ENCODE data around the gene CACNA1D. TPM values are rescaled to one million over a fixed set of nuclear protein-coding genes. Genes with fewer than 3 reads are reported as not detected.

The CACNA1D gene
- total RNA-seq, 1 donor from 2014 or later, result 1.1 TPM

GRCh38 chr3:53772562-53772961 is 278.2 kb downstream of the CACNA1D start:
- intact Hi-C loops (cut with micrococcal nuclease), result no loop called here
- Histone ChIP-seq H3K9me3 (replicated peaks) (no peaks in the 10 kb centered on the region), H3K36me3 (no peaks in the 10 kb centered on the region), H3K4me3 (no peak overlapping the region), H3K4me1 (peaks cover 10% of the 10 kb centered on the region), H3K27ac (replicated peaks) (no peak overlapping the region), H3K27me3 (ENCODE audit: low read depth) (peaks cover 30% of the 10 kb centered on the region)
- no peak for DNase-seq
- TF ChIP-seq CTCF (IDR thresholded peaks at IDR 0.05; ENCODE audit: borderline replicate concordance), result no peak

GRCh38 chr3:53773021-53773436 is 278.6 kb downstream of the CACNA1D start:
- Histone ChIP-seq H3K27me3 (ENCODE audit: low read depth) (peaks cover 27% of the 10 kb centered on the region), H3K9me3 (replicated peaks) (no peaks in the 10 kb centered on the region), H3K4me1 (peaks cover 10% of the 10 kb centered on the region), H3K27ac (replicated peaks) (no peak overlapping the region), H3K4me3 (no peak overlapping the region), H3K36me3 (no peaks in the 10 kb centered on the region)
- TF ChIP-seq CTCF (IDR thresholded peaks at IDR 0.05; ENCODE audit: borderline replicate concordance), result no peak
- intact Hi-C loops (cut with micrococcal nuclease), result no loop called here
- DNase-seq, result no peak

GRCh38 chr3:53773611-53774368 is 279.4 kb downstream of the CACNA1D start:
- Histone ChIP-seq H3K4me1 (peaks cover 10% of the 10 kb centered on the region), H3K27ac (replicated peaks) (no peak overlapping the region), H3K9me3 (replicated peaks) (no peaks in the 10 kb centered on the region), H3K4me3 (no peak overlapping the region), H3K36me3 (no peaks in the 10 kb centered on the region), H3K27me3 (ENCODE audit: low read depth) (peaks cover 20% of the 10 kb centered on the region)
- DNase-seq, result no peak
- no peak for TF ChIP-seq CTCF (IDR thresholded peaks at IDR 0.05; ENCODE audit: borderline replicate concordance)
- intact Hi-C loops (cut with micrococcal nuclease), result no loop called here

GRCh38 chr3:53774414-53774813 is 280.0 kb downstream of the CACNA1D start:
- DNase-seq, result no peak
- TF ChIP-seq CTCF (IDR thresholded peaks at IDR 0.05; ENCODE audit: borderline replicate concordance), result no peak
- H3K9me3 ChIP-seq (replicated peaks), result no peaks in the 10 kb centered on the region
- peaks cover 10% of the 10 kb centered on the region for H3K4me1 ChIP-seq
- peaks cover 14% of the 10 kb centered on the region for H3K27me3 ChIP-seq (ENCODE audit: low read depth)
- intact Hi-C loops (cut with micrococcal nuclease), result no loop called here
- no peak overlapping the region for H3K27ac ChIP-seq (replicated peaks)
- H3K36me3 ChIP-seq, result no peaks in the 10 kb centered on the region
- H3K4me3 ChIP-seq, result no peak overlapping the region

GRCh38 chr3:53775018-53775417 is 280.6 kb downstream of the CACNA1D start:
- intact Hi-C loops (cut with micrococcal nuclease), result no loop called here
- no peak for TF ChIP-seq CTCF (IDR thresholded peaks at IDR 0.05; ENCODE audit: borderline replicate concordance)
- peaks cover 11% of the 10 kb centered on the region for H3K27me3 ChIP-seq (ENCODE audit: low read depth)
- H3K4me3 ChIP-seq, result no peak overlapping the region
- no peaks in the 10 kb centered on the region for H3K9me3 ChIP-seq (replicated peaks)
- H3K27ac ChIP-seq (replicated peaks), result no peak overlapping the region
- H3K36me3 ChIP-seq, result no peaks in the 10 kb centered on the region
- DNase-seq, result no peak
- H3K4me1 ChIP-seq, result peaks cover 10% of the 10 kb centered on the region
